ENCODE data around the gene PRRT1B. TPM values are rescaled to one million over a fixed set of nuclear protein-coding genes. Genes with fewer than 3 reads are reported as not detected.

Gene PRRT1B
- polyA plus RNA-seq, 2 of the 4 experiments (the other 2 are of a cell fraction): 0.79 to 0.80 TPM

DNA sequence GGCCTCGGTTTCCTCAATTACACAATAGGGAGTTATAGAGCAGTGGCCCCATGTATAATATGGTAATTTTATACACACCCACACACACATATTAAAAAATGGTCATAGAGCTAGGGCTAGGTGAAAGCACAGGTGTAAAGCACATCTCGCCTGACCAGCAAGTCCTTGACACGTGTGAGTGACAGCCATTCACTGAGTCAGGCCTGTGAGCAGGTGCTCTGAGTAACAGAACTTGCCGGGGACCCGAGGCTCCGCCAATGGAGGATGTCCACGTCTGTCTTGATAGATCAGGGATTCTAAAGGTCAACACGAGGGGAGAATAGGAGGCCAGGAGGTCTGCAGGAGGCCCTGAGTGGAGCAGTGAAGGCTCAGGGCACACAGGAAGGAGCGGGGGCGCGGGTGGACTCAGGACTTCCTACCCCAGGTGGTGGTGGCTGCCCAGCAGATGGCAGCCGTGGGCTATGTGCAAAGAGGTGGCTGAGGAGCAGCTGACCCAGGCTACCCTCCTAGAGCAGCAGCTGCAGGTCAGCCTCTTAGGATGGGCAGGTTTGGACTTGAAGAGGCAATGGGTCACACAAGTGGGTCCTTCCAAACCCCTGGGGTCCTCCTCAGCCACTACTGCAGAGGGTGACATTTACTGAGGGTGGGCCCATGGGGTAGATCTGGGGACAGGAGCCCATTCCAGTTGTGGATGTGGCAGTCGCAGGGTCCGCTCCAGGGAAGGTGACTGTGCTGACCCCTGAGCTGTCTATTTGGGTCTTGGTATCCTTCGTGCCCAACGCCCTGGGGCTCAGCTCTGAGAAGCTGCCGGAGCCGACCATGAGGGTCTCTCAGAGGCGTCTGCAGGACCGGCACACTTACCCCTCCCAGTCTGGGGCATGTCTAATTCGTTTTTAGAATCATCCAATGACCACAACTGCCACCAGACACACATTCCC, 45.9 kb downstream of the PRRT1B start (continued):
- TF ChIP-seq, protein P1, sequence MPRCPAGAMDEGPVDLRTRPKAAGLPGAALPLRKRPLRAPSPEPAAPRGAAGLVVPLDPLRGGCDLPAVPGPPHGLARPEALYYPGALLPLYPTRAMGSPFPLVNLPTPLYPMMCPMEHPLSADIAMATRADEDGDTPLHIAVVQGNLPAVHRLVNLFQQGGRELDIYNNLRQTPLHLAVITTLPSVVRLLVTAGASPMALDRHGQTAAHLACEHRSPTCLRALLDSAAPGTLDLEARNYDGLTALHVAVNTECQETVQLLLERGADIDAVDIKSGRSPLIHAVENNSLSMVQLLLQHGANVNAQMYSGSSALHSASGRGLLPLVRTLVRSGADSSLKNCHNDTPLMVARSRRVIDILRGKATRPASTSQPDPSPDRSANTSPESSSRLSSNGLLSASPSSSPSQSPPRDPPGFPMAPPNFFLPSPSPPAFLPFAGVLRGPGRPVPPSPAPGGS (IDR thresholded peaks at IDR 0.05): no peak
- no peak for TF ChIP-seq HEYL (CRISPR knock-in tag; IDR thresholded peaks at IDR 0.05)
- TF ChIP-seq, protein P2, sequence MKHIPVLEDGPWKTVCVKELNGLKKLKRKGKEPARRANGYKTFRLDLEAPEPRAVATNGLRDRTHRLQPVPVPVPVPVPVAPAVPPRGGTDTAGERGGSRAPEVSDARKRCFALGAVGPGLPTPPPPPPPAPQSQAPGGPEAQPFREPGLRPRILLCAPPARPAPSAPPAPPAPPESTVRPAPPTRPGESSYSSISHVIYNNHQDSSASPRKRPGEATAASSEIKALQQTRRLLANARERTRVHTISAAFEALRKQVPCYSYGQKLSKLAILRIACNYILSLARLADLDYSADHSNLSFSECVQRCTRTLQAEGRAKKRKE (CRISPR knock-in tag; IDR thresholded peaks at IDR 0.05; ENCODE audit: low read depth): no peak
- TF ChIP-seq SMC3 (IDR thresholded peaks at IDR 0.05): peak; percentile 98

DNA sequence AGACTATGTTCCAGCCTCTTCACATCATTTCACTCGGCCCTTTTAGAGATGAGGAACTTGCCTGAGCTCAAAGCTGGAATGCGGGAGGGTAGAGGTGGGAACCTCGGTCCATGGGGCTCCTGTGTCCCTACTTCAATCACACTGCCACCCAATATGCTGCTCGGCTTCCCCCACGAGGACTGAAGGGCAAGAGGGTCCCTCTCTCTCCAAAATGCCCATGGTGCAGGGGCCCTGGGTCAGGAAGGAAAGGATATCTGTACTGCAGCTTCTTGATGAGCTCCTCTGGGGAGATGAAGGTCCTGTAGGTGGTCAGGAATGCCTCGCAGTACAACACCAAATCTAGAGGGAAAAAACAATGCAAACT, 46.5 kb downstream of the PRRT1B start:
- no peaks in the 10 kb centered on the region for H3K9me3 ChIP-seq
- TF ChIP-seq HOXA7 (CRISPR knock-in tag; IDR thresholded peaks at IDR 0.05) (no peak), ZC3H11A (IDR thresholded peaks at IDR 0.05) (no peak), CEBPB (IDR thresholded peaks at IDR 0.05) (no peak), PHF8 (IDR thresholded peaks at IDR 0.05; ENCODE audit: borderline replicate concordance, low read depth) (no peak), RAD21 (conservative IDR thresholded peaks at IDR 0.05 in 1 of 2, IDR thresholded peaks at IDR 0.05 in 1 of 2) (no peak), EHMT2 (IDR thresholded peaks at IDR 0.05; ENCODE audit: low read depth) (no peak), TP53 (CRISPR knock-in tag; IDR thresholded peaks at IDR 0.05) (no peak)
- TF ChIP-seq, protein P1 (IDR thresholded peaks at IDR 0.05): no peak
- TF ChIP-seq, protein P3, sequence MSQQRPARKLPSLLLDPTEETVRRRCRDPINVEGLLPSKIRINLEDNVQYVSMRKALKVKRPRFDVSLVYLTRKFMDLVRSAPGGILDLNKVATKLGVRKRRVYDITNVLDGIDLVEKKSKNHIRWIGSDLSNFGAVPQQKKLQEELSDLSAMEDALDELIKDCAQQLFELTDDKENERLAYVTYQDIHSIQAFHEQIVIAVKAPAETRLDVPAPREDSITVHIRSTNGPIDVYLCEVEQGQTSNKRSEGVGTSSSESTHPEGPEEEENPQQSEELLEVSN (IDR thresholded peaks at IDR 0.05; ENCODE audit: borderline replicate concordance, low read depth): no peak
- ChIA-PET CTCF (interaction anchor here (0.6 to 27.5 kb wide), 61 partner anchors 9 to 693 kb away, joined by 3 to 737 read pairs (median 5); partner anchors contain the start of gene RAPGEF1), POLR2A (interaction anchor here (1.0 to 1.3 kb wide), 2 partner anchors 142 to 147 kb away, joined by 3 read pairs; no protein-coding TSS in a partner anchor)
- H3K4me1 ChIP-seq: peaks cover 23% of the 10 kb centered on the region
- FAIRE-seq (no peak), ATAC-seq (no peak), DNase-seq (ENCODE audit: low read depth in 1 of 2, low spot score in 1 of 2) (no peak)
- WGBS (ENCODE audit: missing lambda C conversion rate): 77% methylated on average over 6 of the region's 6 CpGs
- no peak overlapping the region for H3K27ac ChIP-seq
- no peak overlapping the region for H3K4me3 ChIP-seq
- H3K4me2 ChIP-seq: no peak overlapping the region

DNA sequence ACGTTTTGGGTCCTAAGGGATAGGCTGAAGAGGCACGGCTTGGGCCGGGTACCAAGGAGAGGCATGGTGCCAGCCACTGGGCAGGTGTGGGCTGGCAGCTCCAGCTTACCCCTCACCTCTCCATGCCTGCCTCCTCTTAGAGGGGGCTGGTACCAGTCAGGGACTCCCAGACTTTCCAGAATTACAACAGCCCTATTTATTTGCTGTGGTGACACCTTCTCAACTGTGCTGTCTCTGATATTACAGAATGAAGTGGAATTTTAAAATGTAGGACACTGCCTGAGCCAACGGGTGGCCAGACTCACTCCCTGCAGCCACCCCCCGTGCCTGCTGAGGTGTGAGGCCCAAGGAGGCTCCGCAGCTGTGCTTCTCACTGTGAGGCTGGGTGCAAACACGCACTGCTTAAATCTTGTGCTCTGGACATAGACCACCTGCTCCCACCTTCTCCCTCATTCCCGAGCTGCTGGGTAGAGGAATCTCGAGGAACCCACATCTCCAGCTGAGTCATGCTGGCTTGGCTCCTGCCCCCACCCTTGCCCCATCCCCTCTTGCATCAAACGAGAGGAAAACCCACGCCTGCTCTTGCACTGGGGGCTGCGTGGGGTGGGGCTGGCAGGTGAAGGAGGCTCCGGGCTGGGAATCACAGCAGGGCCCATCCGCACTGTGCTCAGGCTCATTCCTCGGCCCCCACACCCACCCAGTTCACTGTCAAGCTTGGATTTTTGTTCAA, 47.9 kb downstream of the PRRT1B start:
- peaks cover 23% of the 10 kb centered on the region for H3K4me1 ChIP-seq
- H3K9me3 ChIP-seq: no peaks in the 10 kb centered on the region
- ChIA-PET POLR2A (no interaction called here), CTCF (interaction anchor here (0.6 to 27.5 kb wide), 5 partner anchors 9 to 169 kb away, joined by 3 to 737 read pairs (median 5); partner anchors contain the start of gene RAPGEF1)
- no peak overlapping the region for H3K4me2 ChIP-seq
- peak overlapping the region in 1 of 2 experiments; percentile 19; a peak in 2 of 6 replicates for H3K27ac ChIP-seq
- FAIRE-seq (no peak), ATAC-seq (no peak), DNase-seq (ENCODE audit: low read depth in 1 of 2, low spot score in 1 of 2) (no peak)
- TF ChIP-seq EHMT2 (IDR thresholded peaks at IDR 0.05; ENCODE audit: low read depth) (no peak), ESRRA (IDR thresholded peaks at IDR 0.05; ENCODE audit: borderline replicate concordance, low read length) (no peak), SREBF2 (IDR thresholded peaks at IDR 0.05) (no peak), KDM1A (IDR thresholded peaks at IDR 0.05; ENCODE audit: low read depth) (no peak), KDM5A (IDR thresholded peaks at IDR 0.05) (no peak), TP53 (CRISPR knock-in tag; IDR thresholded peaks at IDR 0.05) (no peak), POLR2A (IDR thresholded peaks at IDR 0.05; ENCODE audit: low read length) (no peak), SMC3 (IDR thresholded peaks at IDR 0.05) (no peak), ZNF302 (CRISPR knock-in tag; IDR thresholded peaks at IDR 0.05) (no peak), HOXA7 (CRISPR knock-in tag; IDR thresholded peaks at IDR 0.05) (no peak), FOXS1 (CRISPR knock-in tag; IDR thresholded peaks at IDR 0.05) (no peak), ZC3H11A (IDR thresholded peaks at IDR 0.05) (no peak)
- TF ChIP-seq, protein P4, sequence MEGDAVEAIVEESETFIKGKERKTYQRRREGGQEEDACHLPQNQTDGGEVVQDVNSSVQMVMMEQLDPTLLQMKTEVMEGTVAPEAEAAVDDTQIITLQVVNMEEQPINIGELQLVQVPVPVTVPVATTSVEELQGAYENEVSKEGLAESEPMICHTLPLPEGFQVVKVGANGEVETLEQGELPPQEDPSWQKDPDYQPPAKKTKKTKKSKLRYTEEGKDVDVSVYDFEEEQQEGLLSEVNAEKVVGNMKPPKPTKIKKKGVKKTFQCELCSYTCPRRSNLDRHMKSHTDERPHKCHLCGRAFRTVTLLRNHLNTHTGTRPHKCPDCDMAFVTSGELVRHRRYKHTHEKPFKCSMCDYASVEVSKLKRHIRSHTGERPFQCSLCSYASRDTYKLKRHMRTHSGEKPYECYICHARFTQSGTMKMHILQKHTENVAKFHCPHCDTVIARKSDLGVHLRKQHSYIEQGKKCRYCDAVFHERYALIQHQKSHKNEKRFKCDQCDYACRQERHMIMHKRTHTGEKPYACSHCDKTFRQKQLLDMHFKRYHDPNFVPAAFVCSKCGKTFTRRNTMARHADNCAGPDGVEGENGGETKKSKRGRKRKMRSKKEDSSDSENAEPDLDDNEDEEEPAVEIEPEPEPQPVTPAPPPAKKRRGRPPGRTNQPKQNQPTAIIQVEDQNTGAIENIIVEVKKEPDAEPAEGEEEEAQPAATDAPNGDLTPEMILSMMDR (IDR thresholded peaks at IDR 0.05): no peak
- TF ChIP-seq, protein P5, sequence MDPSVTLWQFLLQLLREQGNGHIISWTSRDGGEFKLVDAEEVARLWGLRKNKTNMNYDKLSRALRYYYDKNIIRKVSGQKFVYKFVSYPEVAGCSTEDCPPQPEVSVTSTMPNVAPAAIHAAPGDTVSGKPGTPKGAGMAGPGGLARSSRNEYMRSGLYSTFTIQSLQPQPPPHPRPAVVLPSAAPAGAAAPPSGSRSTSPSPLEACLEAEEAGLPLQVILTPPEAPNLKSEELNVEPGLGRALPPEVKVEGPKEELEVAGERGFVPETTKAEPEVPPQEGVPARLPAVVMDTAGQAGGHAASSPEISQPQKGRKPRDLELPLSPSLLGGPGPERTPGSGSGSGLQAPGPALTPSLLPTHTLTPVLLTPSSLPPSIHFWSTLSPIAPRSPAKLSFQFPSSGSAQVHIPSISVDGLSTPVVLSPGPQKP (IDR thresholded peaks at IDR 0.05; ENCODE audit: low read depth, low read length): no peak
- TF ChIP-seq, protein P6, sequence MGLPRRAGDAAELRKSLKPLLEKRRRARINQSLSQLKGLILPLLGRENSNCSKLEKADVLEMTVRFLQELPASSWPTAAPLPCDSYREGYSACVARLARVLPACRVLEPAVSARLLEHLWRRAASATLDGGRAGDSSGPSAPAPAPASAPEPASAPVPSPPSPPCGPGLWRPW (IDR thresholded peaks at IDR 0.05): no peak
- TF ChIP-seq, protein P7, sequence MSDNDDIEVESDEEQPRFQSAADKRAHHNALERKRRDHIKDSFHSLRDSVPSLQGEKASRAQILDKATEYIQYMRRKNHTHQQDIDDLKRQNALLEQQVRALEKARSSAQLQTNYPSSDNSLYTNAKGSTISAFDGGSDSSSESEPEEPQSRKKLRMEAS (IDR thresholded peaks at IDR 0.05): no peak
- WGBS (ENCODE audit: missing lambda C conversion rate): 83% methylated on average over 11 of the region's 15 CpGs
- no peak overlapping the region for H3K4me3 ChIP-seq
